ENCODE data around the gene SMIM1. TPM values are rescaled to one million over a fixed set of nuclear protein-coding genes. Genes with fewer than 3 reads are reported as not detected.

The SMIM1 gene
- total RNA-seq, 1 donor from 2014 or later = 3.6 TPM

DNA sequence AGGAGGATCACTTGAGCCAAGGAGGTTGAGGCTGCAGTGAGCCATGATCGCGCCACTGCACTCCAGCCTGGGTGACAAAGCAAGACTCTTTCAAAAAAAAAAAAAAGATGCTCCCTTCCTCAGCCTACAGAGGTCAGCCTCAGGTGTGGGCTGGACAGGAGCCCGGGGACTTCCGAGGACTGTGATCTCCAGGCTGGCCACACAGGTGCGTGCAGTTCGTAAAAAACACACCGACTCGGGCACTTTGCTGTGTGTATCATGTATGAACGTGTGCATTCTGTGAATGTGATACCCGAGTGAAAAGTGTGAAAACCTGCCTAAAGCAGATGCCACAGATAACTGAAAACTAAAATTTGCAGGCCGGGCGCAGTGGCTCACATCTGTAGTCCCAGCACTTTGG lies 28.7 kb upstream of the SMIM1 start:
- no peak for DNase-seq (ENCODE audit: low read depth)
- no peak overlapping the region for H3K4me3 ChIP-seq (ENCODE audit: low read depth, low read length)
- TF ChIP-seq, protein P1, sequence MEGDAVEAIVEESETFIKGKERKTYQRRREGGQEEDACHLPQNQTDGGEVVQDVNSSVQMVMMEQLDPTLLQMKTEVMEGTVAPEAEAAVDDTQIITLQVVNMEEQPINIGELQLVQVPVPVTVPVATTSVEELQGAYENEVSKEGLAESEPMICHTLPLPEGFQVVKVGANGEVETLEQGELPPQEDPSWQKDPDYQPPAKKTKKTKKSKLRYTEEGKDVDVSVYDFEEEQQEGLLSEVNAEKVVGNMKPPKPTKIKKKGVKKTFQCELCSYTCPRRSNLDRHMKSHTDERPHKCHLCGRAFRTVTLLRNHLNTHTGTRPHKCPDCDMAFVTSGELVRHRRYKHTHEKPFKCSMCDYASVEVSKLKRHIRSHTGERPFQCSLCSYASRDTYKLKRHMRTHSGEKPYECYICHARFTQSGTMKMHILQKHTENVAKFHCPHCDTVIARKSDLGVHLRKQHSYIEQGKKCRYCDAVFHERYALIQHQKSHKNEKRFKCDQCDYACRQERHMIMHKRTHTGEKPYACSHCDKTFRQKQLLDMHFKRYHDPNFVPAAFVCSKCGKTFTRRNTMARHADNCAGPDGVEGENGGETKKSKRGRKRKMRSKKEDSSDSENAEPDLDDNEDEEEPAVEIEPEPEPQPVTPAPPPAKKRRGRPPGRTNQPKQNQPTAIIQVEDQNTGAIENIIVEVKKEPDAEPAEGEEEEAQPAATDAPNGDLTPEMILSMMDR (conservative IDR thresholded peaks at IDR 0.05; ENCODE audit: low read depth, low read length) = no peak

DNA sequence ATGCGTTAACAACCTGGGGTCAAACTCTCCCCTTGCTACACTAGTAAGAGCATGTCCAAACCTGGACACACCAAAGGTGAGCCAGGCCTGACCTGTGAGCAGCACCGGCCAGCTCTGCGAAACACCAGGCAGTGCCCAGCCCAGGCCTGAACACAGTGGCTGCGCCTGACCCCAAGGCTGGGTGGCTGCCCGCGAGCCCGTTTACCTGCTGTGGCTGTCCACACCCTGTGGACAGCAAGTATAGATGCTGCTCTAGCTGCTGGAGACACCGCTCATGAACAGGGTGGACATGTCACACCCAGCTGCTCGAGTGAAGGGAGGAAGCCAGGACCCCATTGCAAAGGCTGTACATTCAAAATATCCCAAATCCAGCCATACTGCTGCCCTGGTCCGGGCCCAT lies 27.9 kb upstream of the SMIM1 start:
- TF ChIP-seq, protein P1 (conservative IDR thresholded peaks at IDR 0.05; ENCODE audit: low read depth, low read length) = no peak
- H3K4me3 ChIP-seq (ENCODE audit: low read depth, low read length) = no peak overlapping the region
- DNase-seq (ENCODE audit: low read depth) = no peak

DNA sequence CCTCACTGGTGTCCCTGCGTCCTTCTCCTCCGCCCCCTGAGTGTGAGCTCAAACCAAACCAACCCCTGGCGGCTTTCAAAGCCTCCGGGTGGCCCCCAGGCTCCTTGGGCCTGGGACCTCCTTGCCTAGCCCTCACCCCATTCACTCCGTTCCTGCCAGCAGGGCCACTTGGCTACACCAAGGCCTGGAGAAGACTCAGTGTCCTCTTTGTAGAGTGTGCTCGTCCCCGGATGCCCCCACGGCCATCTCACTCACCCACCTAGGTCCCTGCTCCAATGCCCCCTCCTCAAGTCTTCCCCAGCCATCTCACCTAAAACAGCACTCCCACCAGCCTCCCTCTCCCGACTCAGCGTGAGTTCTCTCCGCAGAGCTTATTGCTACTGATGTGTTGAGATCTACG lies 27.5 kb upstream of the SMIM1 start:
- no peak overlapping the region for H3K4me3 ChIP-seq (ENCODE audit: low read depth, low read length)
- TF ChIP-seq, protein P1 (conservative IDR thresholded peaks at IDR 0.05; ENCODE audit: low read depth, low read length) = no peak
- no peak for DNase-seq (ENCODE audit: low read depth)

DNA sequence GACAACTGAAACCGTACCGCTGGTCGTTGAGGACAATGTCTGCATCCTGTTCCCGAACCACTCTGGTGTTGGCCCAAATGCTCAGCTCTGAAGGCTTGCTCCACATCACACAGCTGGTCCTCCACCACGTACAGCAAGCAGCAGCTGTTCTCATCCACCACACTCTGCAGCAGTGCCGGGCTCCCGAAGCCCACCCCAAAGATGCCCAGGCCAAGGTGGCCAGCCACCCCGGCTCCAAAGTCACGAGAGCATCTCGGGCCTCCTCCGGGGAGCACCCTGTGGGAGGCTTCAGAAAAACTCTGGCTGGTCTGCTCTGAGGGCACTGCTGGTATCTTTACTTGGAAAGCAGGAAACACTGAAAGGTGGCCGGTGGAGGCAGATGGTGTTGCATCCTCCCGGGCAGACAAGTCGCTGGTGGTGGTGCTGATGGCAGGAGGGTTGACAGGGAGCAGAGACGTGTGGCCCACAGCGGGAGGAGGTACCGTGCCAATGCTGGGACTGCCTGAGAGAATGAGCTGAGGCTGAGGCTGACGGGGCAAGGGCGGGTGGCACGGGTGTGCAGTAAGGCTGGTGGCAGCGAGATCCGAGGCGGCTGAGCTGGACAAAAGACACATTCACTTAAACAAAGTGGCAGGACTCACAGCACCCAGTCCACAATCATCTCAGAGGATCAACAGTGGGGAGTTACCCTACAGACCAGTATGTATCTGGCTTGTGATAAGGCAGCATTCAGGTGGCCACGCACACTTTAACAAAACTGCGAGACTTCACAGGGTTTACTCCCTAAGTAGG lies 26.8 kb upstream of the SMIM1 start:
- TF ChIP-seq, protein P1 (conservative IDR thresholded peaks at IDR 0.05; ENCODE audit: low read depth, low read length) = no peak
- no peak for DNase-seq (ENCODE audit: low read depth)
- peak overlapping the region; percentile 78 for H3K4me3 ChIP-seq (ENCODE audit: low read depth, low read length)

DNA sequence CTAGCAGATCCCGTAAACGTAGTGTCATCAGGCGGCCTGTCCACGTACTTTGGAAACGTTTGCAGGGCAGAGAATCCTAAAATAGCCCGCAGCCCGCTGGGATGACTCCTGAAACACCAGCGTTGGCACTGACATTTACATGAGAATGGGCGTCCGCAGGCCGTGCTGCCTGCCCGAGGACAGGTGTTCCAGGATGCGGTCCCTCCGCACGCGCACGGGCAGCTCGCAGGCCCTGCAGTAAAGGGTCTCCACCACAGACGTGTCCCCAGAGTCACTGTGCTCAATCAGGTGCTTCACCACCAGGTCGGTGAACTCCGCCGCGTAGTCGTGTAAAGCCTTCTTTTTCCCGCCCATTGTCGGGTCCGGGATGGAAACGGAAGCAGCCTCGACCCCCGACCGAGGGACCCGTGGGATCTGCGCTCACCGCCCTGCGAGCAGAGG lies 26.1 kb upstream of the SMIM1 start:
- peak overlapping the region; percentile 78 for H3K4me3 ChIP-seq (ENCODE audit: low read depth, low read length)
- TF ChIP-seq, protein P1 (conservative IDR thresholded peaks at IDR 0.05; ENCODE audit: low read depth, low read length) = no peak
- DNase-seq (ENCODE audit: low read depth) = no peak

DNA sequence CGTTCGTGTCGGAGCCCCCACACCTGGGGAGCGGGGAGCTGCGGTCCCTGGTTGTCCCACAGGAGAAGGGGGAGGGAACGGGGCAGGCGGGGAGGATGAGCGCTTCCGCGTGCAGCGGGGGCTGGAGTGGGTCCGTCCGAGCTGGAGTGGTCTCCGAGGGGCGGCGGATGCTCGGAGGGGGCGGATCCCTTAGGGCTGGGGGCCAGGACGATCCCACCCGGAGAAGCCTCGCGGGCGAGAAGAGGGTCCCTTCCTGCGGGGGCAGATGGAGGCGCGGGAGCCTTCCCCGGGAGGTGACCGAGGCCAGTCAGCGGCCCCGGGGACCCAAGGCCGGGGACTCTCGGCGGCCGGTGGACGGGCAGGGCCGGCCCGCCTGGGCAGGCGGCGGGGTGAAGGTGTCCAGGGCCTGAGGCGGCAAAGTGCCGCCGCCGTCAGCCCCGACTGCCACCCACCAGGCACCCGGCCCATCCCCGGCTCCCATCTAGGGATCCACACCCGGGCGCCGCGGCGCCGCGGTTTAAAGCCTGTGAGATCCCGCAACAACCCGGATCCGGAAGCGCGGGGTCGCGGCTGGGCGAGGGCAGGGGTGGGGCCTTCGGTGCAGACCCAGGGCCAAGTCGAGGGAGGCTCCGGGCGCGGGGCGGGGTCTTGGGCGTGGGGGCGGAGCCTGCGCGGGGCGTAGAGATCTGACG lies 25.6 kb upstream of the SMIM1 start:
- no peak for DNase-seq (ENCODE audit: low read depth)
- TF ChIP-seq, protein P1 (conservative IDR thresholded peaks at IDR 0.05; ENCODE audit: low read depth, low read length) = no peak
- H3K4me3 ChIP-seq (ENCODE audit: low read depth, low read length) = peak overlapping the region; percentile 78

Measured in epithelial cell of proximal tubule (primary cell).